Activated CD4-positive, CD25-positive, alpha-beta regulatory T cell treated with anti-CD3 and anti-CD28 coated beads, Interleukin-2, amount 50 U/mL, for 72 hours (primary cell): ENCODE data around the gene TNNI3.
"Not testable (repeated sequence)": the region's sequence is repeated elsewhere in the genome, so short reads cannot be mapped to it uniquely, and the experiment has no call there.

Source experiments
- DNase-seq: peaks from one replicate; pipeline ENCODE4 v3.0.0; 2021

The TNNI3 gene

GRCh38 chr19:55157064-55157908, at the start of gene TNNI3:
TSS of gene TNNI3 (minus strand) at chr19:55157732. CDS start at chr19:55157589, 143 bp downstream.
- DNase-seq = no peak

- DNase-seq = no peak
Observed at GRCh38 chr19:55206664-55207500, 49.4 kb upstream of the TNNI3 start.

GRCh38 chr19:55202199-55202598, 44.7 kb upstream of the TNNI3 start:
- not testable (repeated sequence) for DNase-seq

GRCh38 chr19:55199620-55200204, 42.2 kb upstream of the TNNI3 start:
- no peak for DNase-seq

- no peak for DNase-seq
Observed at GRCh38 chr19:55198651-55199050, 41.1 kb upstream of the TNNI3 start.

GRCh38 chr19:55197528-55197927, 40.0 kb upstream of the TNNI3 start:
- DNase-seq = no peak

- no peak for DNase-seq
Observed at GRCh38 chr19:55196803-55197202, 39.3 kb upstream of the TNNI3 start.

GRCh38 chr19:55193481-55193880, 35.9 kb upstream of the TNNI3 start:
- DNase-seq = no peak

- DNase-seq = no peak
Observed at GRCh38 chr19:55189403-55189835, 31.9 kb upstream of the TNNI3 start.

- DNase-seq = no peak
Observed at GRCh38 chr19:55188625-55189024, 31.1 kb upstream of the TNNI3 start.

- DNase-seq = no peak
Observed at GRCh38 chr19:55186080-55186479, 28.5 kb upstream of the TNNI3 start.

GRCh38 chr19:55181740-55182139, 24.2 kb upstream of the TNNI3 start:
- DNase-seq = no peak

- DNase-seq = peak; percentile 71
Observed at GRCh38 chr19:55179606-55180484, 22.3 kb upstream of the TNNI3 start, which contains the start of gene SYT5. TSS of gene SYT5 (minus strand) at chr19:55180289. CDS start at chr19:55179041, 1,248 bp downstream.

- peak; percentile 86 for DNase-seq
Observed at GRCh38 chr19:55178781-55179599, 21.5 kb upstream of the TNNI3 start.

- DNase-seq = no peak
Observed at GRCh38 chr19:55176076-55176475, 18.5 kb upstream of the TNNI3 start.

- DNase-seq = no peak
Observed at GRCh38 chr19:55175117-55175867, 17.8 kb upstream of the TNNI3 start.

- DNase-seq = no peak
Observed at GRCh38 chr19:55174425-55175116, 17.0 kb upstream of the TNNI3 start.

GRCh38 chr19:55173714-55174409, 16.3 kb upstream of the TNNI3 start:
- DNase-seq = peak; percentile 47

GRCh38 chr19:55173186-55173713, 15.7 kb upstream of the TNNI3 start:
- DNase-seq = no peak
